Measurements from ENCODE around the gene SDC1. TPM values are rescaled to one million over a fixed set of nuclear protein-coding genes. Genes with fewer than 3 reads are reported as not detected.

Gene SDC1
- polyA plus RNA-seq, 3 donors, result not detected

DNA sequence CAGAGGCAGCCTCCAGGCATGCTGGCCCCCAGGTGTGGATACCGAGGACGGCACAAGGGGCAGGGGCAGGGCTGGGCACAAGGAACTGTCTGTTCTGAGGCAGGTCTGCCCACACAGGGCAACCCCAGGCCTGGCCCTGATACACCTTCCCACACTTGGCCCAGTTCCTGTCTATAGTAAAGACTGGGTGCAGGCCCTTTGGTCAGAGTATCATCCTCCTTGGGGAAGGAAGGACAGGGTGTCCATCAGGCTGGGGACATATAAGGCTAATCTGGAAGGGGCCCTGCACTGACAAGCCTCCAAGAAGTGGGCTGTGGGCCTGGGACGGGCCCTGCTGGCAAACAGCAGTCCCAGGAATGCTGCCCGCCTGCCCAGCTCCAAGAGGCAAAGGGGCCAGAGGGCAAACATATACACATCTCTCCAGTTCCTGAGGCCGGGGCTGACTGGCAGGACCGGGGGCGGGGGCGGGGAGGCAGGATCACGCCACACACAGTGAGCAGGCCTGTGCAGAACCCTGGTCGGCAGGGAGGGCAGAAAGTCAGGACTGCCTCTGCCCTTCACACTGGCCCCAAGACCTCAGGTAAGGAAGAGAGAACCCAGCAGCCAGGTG, 18.9 kb downstream of the SDC1 start:
- Mint-ChIP-seq H3K27me3 (ENCODE audit: low read depth in 3 of 3) (peaks cover 0 to 4% (median 3%) of the 10 kb centered on the region in 3 donors), H3K4me3 (no peak overlapping the region)

DNA sequence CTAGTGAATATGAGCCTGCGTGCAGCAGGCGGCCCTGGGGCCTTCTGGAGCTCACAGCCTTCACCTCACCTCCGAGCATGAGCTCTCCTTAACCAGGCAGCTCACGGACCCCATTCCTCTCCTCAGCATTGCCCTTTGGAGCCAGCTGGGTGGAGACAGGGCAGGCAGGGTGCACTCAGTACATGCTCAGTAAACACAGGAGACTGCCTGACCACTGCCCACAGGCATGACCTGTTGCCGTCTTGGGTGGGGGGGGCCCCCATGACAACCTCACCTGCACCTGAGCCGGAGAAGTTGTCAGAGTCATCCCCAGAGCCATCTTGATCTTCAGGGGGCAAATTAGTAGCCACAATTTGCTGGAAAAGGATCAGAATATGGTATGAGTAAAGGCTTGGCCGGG, 19.9 kb downstream of the SDC1 start:
- Mint-ChIP-seq H3K9me3 (no peaks in the 10 kb centered on the region), H3K36me3 (no peaks in the 10 kb centered on the region), H3K4me3 (no peak overlapping the region), H3K27ac (no peak overlapping the region), H3K4me1 (peaks cover 5% of the 10 kb centered on the region), H3K27me3 (ENCODE audit: low read depth in 3 of 3) (peaks cover 0 to 3% (median 2%) of the 10 kb centered on the region in 3 donors)
- Histone ChIP-seq H3K4me1 (ENCODE audit: control insufficient read depth in 1 of 2, insufficient read depth in 2 of 2, low read length in 2 of 2) (no peaks in the 10 kb centered on the region), H3K9me3 (replicated peaks in 1 of 2; ENCODE audit: control insufficient read depth in 1 of 2, insufficient read depth in 1 of 2, low read length in 2 of 2) (no peaks in the 10 kb centered on the region), H3K4me2 (replicated peaks; ENCODE audit: extremely low read depth, low read length, poor library complexity, severe bottlenecking) (no peak overlapping the region), H3K27ac (ENCODE audit: low read depth in 1 of 2, low read length in 2 of 2) (no peak overlapping the region), H3K79me2 (ENCODE audit: insufficient read depth, low read length) (no peaks in the 10 kb centered on the region), H3K27me3 (ENCODE audit: control insufficient read depth in 2 of 2, insufficient read depth in 2 of 2, low read length in 2 of 2) (no peaks in the 10 kb centered on the region), H3K4me3 (replicated peaks in 1 of 3; ENCODE audit: low read depth in 2 of 3, low read length in 3 of 3) (no peak overlapping the region), H4K20me1 (ENCODE audit: insufficient read depth, low read length) (no peaks in the 10 kb centered on the region), H2AFZ (ENCODE audit: insufficient read depth, low read depth, low read length, poor library complexity, severe bottlenecking) (no peak overlapping the region), H3K9ac (ENCODE audit: insufficient read depth, low read length, poor library complexity, severe bottlenecking) (no peak overlapping the region), H3K36me3 (replicated peaks in 1 of 2; ENCODE audit: control insufficient read depth in 1 of 2, insufficient read depth in 2 of 2, low read length in 2 of 2) (no peaks in the 10 kb centered on the region)
- no peak for DNase-seq
- TF ChIP-seq CTCF (IDR thresholded peaks at IDR 0.05), result no peak
- no CpG with 5 or more reads among the region's 7 CpGs for WGBS (ENCODE audit: insufficient coverage)
- intact Hi-C loops (cut with micrococcal nuclease), result no loop called here

More for the DNA sequence above, 18.9 kb downstream of the SDC1 start:
- no peaks in the 10 kb centered on the region for H3K4me1 ChIP-seq (ENCODE audit: control insufficient read depth in 1 of 2, insufficient read depth in 2 of 2, low read length in 2 of 2)
- H3K36me3 ChIP-seq (replicated peaks in 1 of 2; ENCODE audit: control insufficient read depth in 1 of 2, insufficient read depth in 2 of 2, low read length in 2 of 2), result no peaks in the 10 kb centered on the region
- Mint-ChIP-seq H3K9me3 (no peaks in the 10 kb centered on the region), H3K36me3 (no peaks in the 10 kb centered on the region), H3K4me1 (peaks cover 5% of the 10 kb centered on the region), H3K27ac (no peak overlapping the region)
- WGBS (ENCODE audit: insufficient coverage), result 98% methylated on average over 9 of the region's 10 CpGs
- H3K4me3 ChIP-seq (replicated peaks in 1 of 3; ENCODE audit: low read depth in 2 of 3, low read length in 3 of 3), result no peak overlapping the region
- no peaks in the 10 kb centered on the region for H3K79me2 ChIP-seq (ENCODE audit: insufficient read depth, low read length)
- DNase-seq, result no peak
- no peak overlapping the region for H3K9ac ChIP-seq (ENCODE audit: insufficient read depth, low read length, poor library complexity, severe bottlenecking)
- intact Hi-C loops (cut with micrococcal nuclease), result no loop called here
- H3K4me2 ChIP-seq (replicated peaks; ENCODE audit: extremely low read depth, low read length, poor library complexity, severe bottlenecking), result no peak overlapping the region
- H2AFZ ChIP-seq (ENCODE audit: insufficient read depth, low read depth, low read length, poor library complexity, severe bottlenecking), result no peak overlapping the region
- H4K20me1 ChIP-seq (ENCODE audit: insufficient read depth, low read length), result no peaks in the 10 kb centered on the region
- no peak overlapping the region for H3K27ac ChIP-seq (ENCODE audit: low read depth in 1 of 2, low read length in 2 of 2)
- H3K27me3 ChIP-seq (ENCODE audit: control insufficient read depth in 2 of 2, insufficient read depth in 2 of 2, low read length in 2 of 2), result no peaks in the 10 kb centered on the region
- no peaks in the 10 kb centered on the region for H3K9me3 ChIP-seq (replicated peaks in 1 of 2; ENCODE audit: control insufficient read depth in 1 of 2, insufficient read depth in 1 of 2, low read length in 2 of 2)
- no peak for TF ChIP-seq CTCF (IDR thresholded peaks at IDR 0.05)

Data from CD14-positive monocyte (primary cell).